OCI-LY1 (cell line): ENCODE results near the gene GNG4.

Experiments used
- H2AFZ ChIP-seq: fragments of 200-600 bp; sonication (generic), shearing (Covaris generic); 2 replicates; pipeline ENCODE4 v1.6.0; 2014; ENCODE audit warnings: antibody characterized with exemption, mild to moderate bottlenecking, low read length
- H3F3A ChIP-seq: fragments of 200-600 bp; sonication (generic), shearing (Covaris generic); 2 replicates; pipeline ENCODE4 v1.6.0; 2014; ENCODE audit warnings: mild to moderate bottlenecking, antibody characterized with exemption, low read length, moderate library complexity; ENCODE audit not compliant: insufficient read depth
- H3K27ac ChIP-seq: fragments of 200-600 bp; sonication (generic); 2 replicates; pipeline ENCODE4 v1.5.1; 2014; ENCODE audit warnings: low read length, mixed run types, mild to moderate bottlenecking, low read depth; ENCODE audit not compliant: poor library complexity, severe bottlenecking
- H3K27me3 ChIP-seq: fragments of 200-600 bp; sonication (generic); 2 replicates; pipeline ENCODE4 v1.6.0; 2014; ENCODE audit warnings: antibody characterized with exemption, mild to moderate bottlenecking, low read length, moderate library complexity; ENCODE audit not compliant: insufficient read depth
- H3K36me3 ChIP-seq: fragments of 200-600 bp; sonication (generic); 2 replicates; pipeline ENCODE4 v1.6.1; 2014; ENCODE audit warnings: mild to moderate bottlenecking, antibody characterized with exemption, low read length, moderate library complexity, mixed read lengths; ENCODE audit not compliant: insufficient read depth
- H3K4me1 ChIP-seq: fragments of 200-600 bp; sonication (generic); 2 replicates; pipeline ENCODE4 v1.5.1; 2014; ENCODE audit warnings: mild to moderate bottlenecking, low read length, moderate library complexity; ENCODE audit not compliant: insufficient read depth, severe bottlenecking
- H3K4me2 ChIP-seq: fragments of 200-600 bp; sonication (generic), shearing (Covaris generic); 2 replicates; pipeline ENCODE4 v1.6.1; 2014; ENCODE audit warnings: low read length
- H3K4me3 ChIP-seq: fragments of 200-600 bp; sonication (generic); 2 replicates; pipeline ENCODE4 v1.5.1; 2014; ENCODE audit warnings: low read length, low read depth, mild to moderate bottlenecking, mixed read lengths; ENCODE audit not compliant: poor library complexity, severe bottlenecking
- H3K79me2 ChIP-seq: fragments of 200-600 bp; shearing (Covaris generic); 2 replicates; pipeline ENCODE4 v1.6.1; 2016; ENCODE audit warnings: mixed run types, low read length, mixed read lengths; ENCODE audit not compliant: insufficient read depth
- H3K9ac ChIP-seq: fragments of 200-600 bp; sonication (generic), shearing (Covaris generic); 2 replicates; pipeline ENCODE4 v1.6.1; 2014; ENCODE audit warnings: mild to moderate bottlenecking, low read length, mixed read lengths
- H3K9me2 ChIP-seq: fragments of 200-600 bp; sonication (generic), shearing (Covaris generic); 2 replicates; pipeline ENCODE4 v1.6.1; 2014; ENCODE audit warnings: low read depth, mild to moderate bottlenecking, low read length, mixed read lengths
- H3K9me3 ChIP-seq: fragments of 200-600 bp; shearing (Covaris generic); 2 replicates; pipeline ENCODE4 v1.6.1; 2014; ENCODE audit warnings: low read length, mixed read lengths
- H4K20me1 ChIP-seq: fragments of 200-600 bp; sonication (generic), shearing (Covaris generic); 2 replicates; pipeline ENCODE4 v1.6.0; 2016; ENCODE audit warnings: mild to moderate bottlenecking, low read length; ENCODE audit not compliant: insufficient read depth
- EZH2 ChIP-seq: fragments of 200-600 bp; sonication (generic), shearing (Covaris generic); IDR thresholded peaks from 2 replicates; pipeline ENCODE4 v1.8.0; 2017; ENCODE audit warnings: borderline replicate concordance, mixed run types, mild to moderate bottlenecking, antibody characterized with exemption, low read length, moderate library complexity, mixed read lengths
- TF ChIP-seq, protein P1 (sequence below): fragments of 200-600 bp; sonication (generic), shearing (Covaris generic); IDR thresholded peaks from 2 replicates; pipeline ENCODE4 v1.5.1; 2017; ENCODE audit warnings: mild to moderate bottlenecking, antibody characterized with exemption, low read length, moderate library complexity, mixed read lengths

The GNG4 gene

GRCh38 chr1:235683653-235684052 lies 34.1 kb upstream of the GNG4 start:
- Histone ChIP-seq H3K27me3 (no peaks in the 10 kb centered on the region), H3F3A (no peaks in the 10 kb centered on the region), H3K79me2 (no peaks in the 10 kb centered on the region), H3K9ac (no peak overlapping the region), H3K4me3 (no peak overlapping the region), H3K9me2 (no peaks in the 10 kb centered on the region), H3K36me3 (no peaks in the 10 kb centered on the region), H3K4me2 (no peak overlapping the region), H3K27ac (no peak overlapping the region), H4K20me1 (no peaks in the 10 kb centered on the region), H3K9me3 (no peaks in the 10 kb centered on the region), H2AFZ (no peak overlapping the region), H3K4me1 (no peaks in the 10 kb centered on the region)
- TF ChIP-seq, protein P1, sequence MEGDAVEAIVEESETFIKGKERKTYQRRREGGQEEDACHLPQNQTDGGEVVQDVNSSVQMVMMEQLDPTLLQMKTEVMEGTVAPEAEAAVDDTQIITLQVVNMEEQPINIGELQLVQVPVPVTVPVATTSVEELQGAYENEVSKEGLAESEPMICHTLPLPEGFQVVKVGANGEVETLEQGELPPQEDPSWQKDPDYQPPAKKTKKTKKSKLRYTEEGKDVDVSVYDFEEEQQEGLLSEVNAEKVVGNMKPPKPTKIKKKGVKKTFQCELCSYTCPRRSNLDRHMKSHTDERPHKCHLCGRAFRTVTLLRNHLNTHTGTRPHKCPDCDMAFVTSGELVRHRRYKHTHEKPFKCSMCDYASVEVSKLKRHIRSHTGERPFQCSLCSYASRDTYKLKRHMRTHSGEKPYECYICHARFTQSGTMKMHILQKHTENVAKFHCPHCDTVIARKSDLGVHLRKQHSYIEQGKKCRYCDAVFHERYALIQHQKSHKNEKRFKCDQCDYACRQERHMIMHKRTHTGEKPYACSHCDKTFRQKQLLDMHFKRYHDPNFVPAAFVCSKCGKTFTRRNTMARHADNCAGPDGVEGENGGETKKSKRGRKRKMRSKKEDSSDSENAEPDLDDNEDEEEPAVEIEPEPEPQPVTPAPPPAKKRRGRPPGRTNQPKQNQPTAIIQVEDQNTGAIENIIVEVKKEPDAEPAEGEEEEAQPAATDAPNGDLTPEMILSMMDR, result no peak
- TF ChIP-seq EZH2, result no peak

- TF ChIP-seq, protein P1, result no peak
- no peak for TF ChIP-seq EZH2
- H3K9me3 ChIP-seq, result no peaks in the 10 kb centered on the region
- H3K27ac ChIP-seq, result no peak overlapping the region
- H3K27me3 ChIP-seq, result no peaks in the 10 kb centered on the region
- H3K79me2 ChIP-seq, result no peaks in the 10 kb centered on the region
- H4K20me1 ChIP-seq, result no peaks in the 10 kb centered on the region
- no peaks in the 10 kb centered on the region for H3K4me1 ChIP-seq
- H3K9me2 ChIP-seq, result no peaks in the 10 kb centered on the region
- no peaks in the 10 kb centered on the region for H3K36me3 ChIP-seq
- H3F3A ChIP-seq, result no peaks in the 10 kb centered on the region
- no peak overlapping the region for H3K4me3 ChIP-seq
- H3K9ac ChIP-seq, result no peak overlapping the region
- H2AFZ ChIP-seq, result no peak overlapping the region
- no peak overlapping the region for H3K4me2 ChIP-seq
Observed at GRCh38 chr1:235682216-235682615, 32.6 kb upstream of the GNG4 start.

GRCh38 chr1:235679644-235680043 lies 30.1 kb upstream of the GNG4 start:
- Histone ChIP-seq H3K4me2 (no peak overlapping the region), H3K27ac (no peak overlapping the region), H3K4me3 (no peak overlapping the region), H3K9me2 (no peaks in the 10 kb centered on the region), H3K79me2 (no peaks in the 10 kb centered on the region), H3K9me3 (no peaks in the 10 kb centered on the region), H3K4me1 (no peaks in the 10 kb centered on the region), H3K36me3 (no peaks in the 10 kb centered on the region), H3K27me3 (no peaks in the 10 kb centered on the region), H2AFZ (no peak overlapping the region), H3F3A (no peaks in the 10 kb centered on the region), H3K9ac (no peak overlapping the region), H4K20me1 (no peaks in the 10 kb centered on the region)
- TF ChIP-seq, protein P1, result no peak
- TF ChIP-seq EZH2, result no peak
